HEK293 (cell line): ENCODE measurements around the gene SOX9.
A peak's percentile ranks its signal among the peaks of the same experiment; 100 is the strongest.

Experiments
- CTCF ChIA-PET: fragments of 350-600 bp; formaldehyde crosslinking; extraction: SDS; loops from one replicate; lab custom pipeline; 2021; ENCODE audit warnings: antibody characterized with exemption; lab: Yijun Ruan, JAX
- POLR2A ChIA-PET: fragments of 300-600 bp; formaldehyde crosslinking; extraction: SDS; loops from one replicate; lab custom pipeline; 2020; ENCODE audit warnings: antibody characterized with exemption, inconsistent platforms; lab: Yijun Ruan, JAX
- H3K27ac ChIP-seq: fragments of 200-500 bp; sonication (Bioruptor generic); 2 replicates; pipeline ENCODE4 v1.5.1; 2014; ENCODE audit warnings: low read depth, low read length, control low read depth, inconsistent platforms; ENCODE audit errors: extremely low read depth
- H3K36me3 ChIP-seq, 2 experiments: fragments of 200-500 bp in 1 of 2; sonication (Bioruptor generic) in 1 of 2; 1 replicate in 1 of 2; 2 replicates in 1 of 2; pipeline ENCODE4 v1.5.1; 2014 to 2017; ENCODE audit warnings: inconsistent platforms in 2 of 2, low read length in 2 of 2; ENCODE audit not compliant: control insufficient read depth in 2 of 2, insufficient read depth in 1 of 2
- H3K4me1 ChIP-seq: fragments of 200-500 bp; sonication (Bioruptor generic); 2 replicates; pipeline ENCODE4 v1.5.1; 2014; ENCODE audit warnings: mild to moderate bottlenecking, low read length, inconsistent platforms; ENCODE audit not compliant: control insufficient read depth, insufficient read depth
- H3K4me3 ChIP-seq: 2 replicates; pipeline ENCODE4 v1.5.1; 2011; ENCODE audit warnings: low read depth, mild to moderate bottlenecking, control low read depth, low read length, moderate library complexity
- H3K9me3 ChIP-seq: fragments of 200-500 bp; sonication (Bioruptor generic); 2 replicates; pipeline ENCODE4 v1.5.1; 2014; ENCODE audit warnings: low read depth, low read length, inconsistent platforms; ENCODE audit not compliant: control insufficient read depth, insufficient read depth
- KLF8 ChIP-seq: fragments of 450-650 bp; formaldehyde crosslinking; IDR thresholded peaks from 2 replicates; pipeline ENCODE4 v1.5.1; 2016; ENCODE audit warnings: missing biosample characterization, missing genetic modification characterization
- SP2 ChIP-seq: fragments of 450-650 bp; formaldehyde crosslinking; IDR thresholded peaks from 2 replicates; pipeline ENCODE4 v1.5.1; 2016; ENCODE audit warnings: missing biosample characterization, missing genetic modification characterization
- SP3 ChIP-seq: fragments of 450-650 bp; formaldehyde crosslinking; IDR thresholded peaks from 2 replicates; pipeline ENCODE4 v1.5.1; 2016; ENCODE audit warnings: missing biosample characterization, missing genetic modification characterization
- TCF7L2 ChIP-seq: IDR thresholded peaks from 2 replicates; pipeline ENCODE4 v1.6.1; 2011; ENCODE audit warnings: low read depth, mild to moderate bottlenecking, inconsistent platforms, low read length, moderate library complexity, borderline replicate concordance
- TRIM28 ChIP-seq: IDR thresholded peaks from 2 replicates; pipeline ENCODE4 v1.6.1; 2011; ENCODE audit warnings: low read length, control low read depth, borderline replicate concordance
- YY1 ChIP-seq: fragments of 450-650 bp; formaldehyde crosslinking; IDR thresholded peaks from 2 replicates; pipeline ENCODE4 v1.5.1; 2018; ENCODE audit warnings: missing biosample characterization, missing genetic modification characterization
- ZBTB1 ChIP-seq: fragments of 450-650 bp; formaldehyde crosslinking; IDR thresholded peaks from 2 replicates; pipeline ENCODE4 v1.5.1; 2016; ENCODE audit warnings: missing biosample characterization, missing genetic modification characterization
- ZBTB44 ChIP-seq: fragments of 450-650 bp; IDR thresholded peaks from 2 replicates; pipeline ENCODE4 v1.5.1; 2018; ENCODE audit warnings: missing biosample characterization, mild to moderate bottlenecking, missing genetic modification characterization
- ZBTB7A ChIP-seq: fragments of 450-650 bp; formaldehyde crosslinking; IDR thresholded peaks from 2 replicates; pipeline ENCODE4 v1.5.1; 2016; ENCODE audit warnings: low read depth, missing biosample characterization, missing genetic modification characterization
- ZEB2 ChIP-seq: fragments of 450-650 bp; formaldehyde crosslinking; IDR thresholded peaks from 2 replicates; pipeline ENCODE4 v1.5.1; 2016; ENCODE audit warnings: missing biosample characterization, missing genetic modification characterization
- ZFHX2 ChIP-seq: fragments of 450-650 bp; formaldehyde crosslinking; conservative IDR thresholded peaks from 2 replicates; pipeline ENCODE4 v1.5.1; 2016; ENCODE audit warnings: missing biosample characterization, missing genetic modification characterization
- ZNF121 ChIP-seq: fragments of 450-650 bp; formaldehyde crosslinking; IDR thresholded peaks from 2 replicates; pipeline ENCODE4 v1.5.1; 2016; ENCODE audit warnings: missing biosample characterization, missing genetic modification characterization
- ZNF132 ChIP-seq: fragments of 450-650 bp; formaldehyde crosslinking; IDR thresholded peaks from 2 replicates; pipeline ENCODE4 v1.5.1; 2017; ENCODE audit warnings: missing biosample characterization, missing genetic modification characterization, borderline replicate concordance
- ZNF138 ChIP-seq: fragments of 450-650 bp; formaldehyde crosslinking; IDR thresholded peaks from 2 replicates; pipeline ENCODE4 v1.5.1; 2016; ENCODE audit warnings: missing biosample characterization, missing genetic modification characterization, borderline replicate concordance
- ZNF18 ChIP-seq: fragments of 450-650 bp; formaldehyde crosslinking; IDR thresholded peaks from 2 replicates; pipeline ENCODE4 v1.5.1; 2016; ENCODE audit warnings: missing biosample characterization, missing genetic modification characterization
- ZNF221 ChIP-seq: fragments of 450-650 bp; formaldehyde crosslinking; IDR thresholded peaks from 2 replicates; pipeline ENCODE4 v1.5.1; 2017; ENCODE audit warnings: missing biosample characterization, missing genetic modification characterization, borderline replicate concordance
- ZNF23 ChIP-seq: fragments of 450-650 bp; formaldehyde crosslinking; IDR thresholded peaks from 2 replicates; pipeline ENCODE4 v1.5.1; 2016; ENCODE audit warnings: missing biosample characterization, missing genetic modification characterization, borderline replicate concordance
- ZNF26 ChIP-seq: fragments of 450-650 bp; formaldehyde crosslinking; IDR thresholded peaks from 2 replicates; pipeline ENCODE4 v1.5.1; 2016; ENCODE audit warnings: missing biosample characterization, missing genetic modification characterization
- ZNF426 ChIP-seq: fragments of 450-650 bp; formaldehyde crosslinking; IDR thresholded peaks from 2 replicates; pipeline ENCODE4 v1.5.1; 2017; ENCODE audit warnings: missing biosample characterization, missing genetic modification characterization, mild to moderate bottlenecking, inconsistent platforms, moderate library complexity
- ZNF530 ChIP-seq: fragments of 450-650 bp; formaldehyde crosslinking; IDR thresholded peaks from 2 replicates; pipeline ENCODE4 v1.5.1; 2016; ENCODE audit warnings: low read depth, missing biosample characterization, missing genetic modification characterization
- ZNF549 ChIP-seq: fragments of 450-650 bp; IDR thresholded peaks from 2 replicates; pipeline ENCODE4 v1.5.1; 2018; ENCODE audit warnings: missing biosample characterization, missing genetic modification characterization, mild to moderate bottlenecking, inconsistent platforms, moderate library complexity
- ZNF629 ChIP-seq: fragments of 450-650 bp; formaldehyde crosslinking; IDR thresholded peaks from 2 replicates; pipeline ENCODE4 v1.5.1; 2017; ENCODE audit warnings: missing biosample characterization, missing genetic modification characterization
- ZNF785 ChIP-seq: fragments of 450-650 bp; formaldehyde crosslinking; IDR thresholded peaks from 2 replicates; pipeline ENCODE4 v1.5.1; 2016; ENCODE audit warnings: missing biosample characterization, missing genetic modification characterization
- ZSCAN5A ChIP-seq: fragments of 450-650 bp; formaldehyde crosslinking; IDR thresholded peaks from 2 replicates; pipeline ENCODE4 v1.5.1; 2016; ENCODE audit warnings: missing biosample characterization, missing genetic modification characterization
- ZXDB ChIP-seq: fragments of 450-650 bp; formaldehyde crosslinking; IDR thresholded peaks from 2 replicates; pipeline ENCODE4 v1.5.1; 2016; ENCODE audit warnings: missing biosample characterization, missing genetic modification characterization
- TF ChIP-seq, protein P1 (sequence below): fragments of 450-650 bp; formaldehyde crosslinking; IDR thresholded peaks from 2 replicates; pipeline ENCODE4 v1.5.1; 2016; ENCODE audit warnings: missing biosample characterization, missing genetic modification characterization
- TF ChIP-seq, protein P2 (sequence below): fragments of 450-650 bp; formaldehyde crosslinking; IDR thresholded peaks from 2 replicates; pipeline ENCODE4 v1.5.1; 2016; ENCODE audit warnings: missing biosample characterization, missing genetic modification characterization, low read depth

Gene SOX9

DNA sequence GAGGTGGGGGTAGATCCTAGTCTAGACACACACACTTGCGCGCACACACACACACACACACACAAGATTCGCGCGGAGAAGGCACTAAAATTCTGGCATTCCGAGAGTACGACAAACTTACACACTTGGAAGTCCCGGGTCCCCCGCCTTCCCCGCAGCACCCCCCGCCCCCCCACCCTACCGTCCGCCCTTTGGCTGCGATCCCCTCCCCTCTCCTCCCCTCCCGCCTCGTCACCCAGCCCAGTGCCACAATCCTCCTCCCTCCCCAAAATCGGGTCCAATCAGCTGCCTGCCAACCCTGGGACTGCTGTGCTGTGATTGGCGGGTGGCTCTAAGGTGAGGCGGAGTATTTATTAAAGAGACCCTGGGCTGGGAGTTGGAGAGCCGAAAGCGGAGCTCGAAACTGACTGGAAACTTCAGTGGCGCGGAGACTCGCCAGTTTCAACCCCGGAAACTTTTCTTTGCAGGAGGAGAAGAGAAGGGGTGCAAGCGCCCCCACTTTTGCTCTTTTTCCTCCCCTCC is at the start of gene SOX9:
SOX9 (plus strand) TSS at position 379 of the 522 bp plus-strand sequence. CDS start 372 bp downstream, outside the sequence.
- ChIA-PET POLR2A (interaction anchor here (0.5 to 2.5 kb wide), 70 partner anchors 9 to 1943 kb away, joined by 3 to 45 read pairs (median 4); no protein-coding TSS in a partner anchor), CTCF (interaction anchor here (0.6 to 2.1 kb wide), 7 partner anchors 11 to 1353 kb away, joined by 3 to 13 read pairs (median 4); no protein-coding TSS in a partner anchor)
- H3K27ac ChIP-seq, result peak within 1 kb of the TSS; percentile 95
- peaks cover 20 to 24% of the 10 kb centered on the region in 2 experiments for H3K36me3 ChIP-seq
- H3K4me1 ChIP-seq, result peaks cover 17% of the 10 kb centered on the region
- H3K9me3 ChIP-seq, result no peaks in the 10 kb centered on the region
- H3K4me3 ChIP-seq, result peak within 1 kb of the TSS; percentile 89
- peak; percentile 84 for TF ChIP-seq SP2 (tag by site-specific recombination)
- peak; percentile 49 for TF ChIP-seq SP3
- no peak for TF ChIP-seq ZNF26 (tag by site-specific recombination)
- TF ChIP-seq ZNF530 (tag by site-specific recombination), result no peak
- no peak for TF ChIP-seq ZXDB
- no peak for TF ChIP-seq ZBTB44
- TF ChIP-seq, protein P1, sequence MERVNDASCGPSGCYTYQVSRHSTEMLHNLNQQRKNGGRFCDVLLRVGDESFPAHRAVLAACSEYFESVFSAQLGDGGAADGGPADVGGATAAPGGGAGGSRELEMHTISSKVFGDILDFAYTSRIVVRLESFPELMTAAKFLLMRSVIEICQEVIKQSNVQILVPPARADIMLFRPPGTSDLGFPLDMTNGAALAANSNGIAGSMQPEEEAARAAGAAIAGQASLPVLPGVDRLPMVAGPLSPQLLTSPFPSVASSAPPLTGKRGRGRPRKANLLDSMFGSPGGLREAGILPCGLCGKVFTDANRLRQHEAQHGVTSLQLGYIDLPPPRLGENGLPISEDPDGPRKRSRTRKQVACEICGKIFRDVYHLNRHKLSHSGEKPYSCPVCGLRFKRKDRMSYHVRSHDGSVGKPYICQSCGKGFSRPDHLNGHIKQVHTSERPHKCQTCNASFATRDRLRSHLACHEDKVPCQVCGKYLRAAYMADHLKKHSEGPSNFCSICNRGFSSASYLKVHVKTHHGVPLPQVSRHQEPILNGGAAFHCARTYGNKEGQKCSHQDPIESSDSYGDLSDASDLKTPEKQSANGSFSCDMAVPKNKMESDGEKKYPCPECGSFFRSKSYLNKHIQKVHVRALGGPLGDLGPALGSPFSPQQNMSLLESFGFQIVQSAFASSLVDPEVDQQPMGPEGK, result peak; percentile 72
- TF ChIP-seq, protein P2, sequence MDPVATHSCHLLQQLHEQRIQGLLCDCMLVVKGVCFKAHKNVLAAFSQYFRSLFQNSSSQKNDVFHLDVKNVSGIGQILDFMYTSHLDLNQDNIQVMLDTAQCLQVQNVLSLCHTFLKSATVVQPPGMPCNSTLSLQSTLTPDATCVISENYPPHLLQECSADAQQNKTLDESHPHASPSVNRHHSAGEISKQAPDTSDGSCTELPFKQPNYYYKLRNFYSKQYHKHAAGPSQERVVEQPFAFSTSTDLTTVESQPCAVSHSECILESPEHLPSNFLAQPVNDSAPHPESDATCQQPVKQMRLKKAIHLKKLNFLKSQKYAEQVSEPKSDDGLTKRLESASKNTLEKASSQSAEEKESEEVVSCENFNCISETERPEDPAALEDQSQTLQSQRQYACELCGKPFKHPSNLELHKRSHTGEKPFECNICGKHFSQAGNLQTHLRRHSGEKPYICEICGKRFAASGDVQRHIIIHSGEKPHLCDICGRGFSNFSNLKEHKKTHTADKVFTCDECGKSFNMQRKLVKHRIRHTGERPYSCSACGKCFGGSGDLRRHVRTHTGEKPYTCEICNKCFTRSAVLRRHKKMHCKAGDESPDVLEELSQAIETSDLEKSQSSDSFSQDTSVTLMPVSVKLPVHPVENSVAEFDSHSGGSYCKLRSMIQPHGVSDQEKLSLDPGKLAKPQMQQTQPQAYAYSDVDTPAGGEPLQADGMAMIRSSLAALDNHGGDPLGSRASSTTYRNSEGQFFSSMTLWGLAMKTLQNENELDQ, result no peak
- TF ChIP-seq ZSCAN5A (tag by site-specific recombination), result no peak
- no peak for TF ChIP-seq ZNF426 (tag by site-specific recombination)
- no peak for TF ChIP-seq ZEB2 (tag by site-specific recombination)
- no peak; the same call in 1 of the 2 replicates for TF ChIP-seq YY1 (tag by site-specific recombination)
- TF ChIP-seq TRIM28, result no peak
- TF ChIP-seq ZNF785 (tag by site-specific recombination), result no peak
- TF ChIP-seq KLF8 (tag by site-specific recombination), result peak; percentile 23; the same call in 1 of the 2 replicates
- TF ChIP-seq ZNF18 (tag by site-specific recombination), result no peak
- no peak for TF ChIP-seq ZNF23
- no peak for TF ChIP-seq ZBTB7A (tag by site-specific recombination)
- no peak for TF ChIP-seq ZNF221 (tag by site-specific recombination)
- no peak for TF ChIP-seq ZNF629
- TF ChIP-seq ZNF121, result no peak
- no peak for TF ChIP-seq ZBTB1
- no peak for TF ChIP-seq ZNF138 (tag by site-specific recombination)
- no peak for TF ChIP-seq ZNF132
- no peak for TF ChIP-seq ZFHX2 (tag by site-specific recombination)
- no peak for TF ChIP-seq ZNF549
- TF ChIP-seq TCF7L2, result no peak
